Erythroblast (primary cell): ENCODE data around the gene MED15.
"Not testable (repeated sequence)": the region's sequence is repeated elsewhere in the genome, so short reads cannot be mapped to it uniquely, and the experiment has no call there.

Experiments used
- DNase-seq, 2 experiments: peaks; one replicate each; lab custom pipeline; 2025; lab: John Stamatoyannopoulos, UW
- GATA1 ChIP-seq: IDR thresholded peaks from 2 replicates; pipeline ENCODE4 v1.6.1; 2011; ENCODE audit warnings: low read depth, mild to moderate bottlenecking, control low read depth, low read length, moderate library complexity
- POLR2A ChIP-seq: IDR thresholded peaks from 2 replicates; pipeline ENCODE4 v1.6.1; 2011; ENCODE audit warnings: mild to moderate bottlenecking, low read length

Gene MED15

GRCh38 chr22:20591295-20591645, 83.9 kb downstream of the MED15 start:
- no peak for DNase-seq
- no peak for TF ChIP-seq GATA1

GRCh38 chr22:20591660-20592310, 84.4 kb downstream of the MED15 start:
- no peak for TF ChIP-seq GATA1
- TF ChIP-seq POLR2A: no peak
- no peak for DNase-seq

- DNase-seq: not testable (repeated sequence)
Measured at GRCh38 chr22:20594038-20594437, 86.6 kb downstream of the MED15 start.

GRCh38 chr22:20594486-20594885, 87.1 kb downstream of the MED15 start:
- DNase-seq: not testable (repeated sequence)

- DNase-seq: no peak
- no peak for TF ChIP-seq POLR2A
- TF ChIP-seq GATA1: no peak
Measured at GRCh38 chr22:20595461-20595860, 88.1 kb downstream of the MED15 start.

- TF ChIP-seq GATA1 (no peak), POLR2A (no peak)
- DNase-seq: no peak
Measured at GRCh38 chr22:20599117-20599516, 91.7 kb downstream of the MED15 start.

GRCh38 chr22:20600137-20600673, 92.8 kb downstream of the MED15 start:
- no peak for DNase-seq
- TF ChIP-seq POLR2A (no peak), GATA1 (no peak)

GRCh38 chr22:20601308-20601707, 93.9 kb downstream of the MED15 start:
- TF ChIP-seq GATA1: no peak
- TF ChIP-seq POLR2A: no peak
- no peak for DNase-seq

- TF ChIP-seq GATA1 (no peak), POLR2A (no peak)
- DNase-seq: no peak
Measured at GRCh38 chr22:20602609-20603164, 95.3 kb downstream of the MED15 start.

GRCh38 chr22:20604092-20604747, 96.8 kb downstream of the MED15 start:
- DNase-seq: no peak
- TF ChIP-seq POLR2A: no peak
- TF ChIP-seq GATA1: no peak

GRCh38 chr22:20604776-20605221, 97.4 kb downstream of the MED15 start:
- TF ChIP-seq POLR2A: no peak
- TF ChIP-seq GATA1: no peak
- DNase-seq: no peak

GRCh38 chr22:20605328-20605727, 97.9 kb downstream of the MED15 start:
- no peak for TF ChIP-seq POLR2A
- DNase-seq: no peak

GRCh38 chr22:20606041-20606783, 98.8 kb downstream of the MED15 start:
- peak; percentile 57 to 71 for DNase-seq
- no peak for TF ChIP-seq POLR2A
- TF ChIP-seq GATA1: no peak

- DNase-seq: no peak
Measured at GRCh38 chr22:20606784-20607128, 99.3 kb downstream of the MED15 start.

More at GRCh38 chr22:20606784-20607128, 99.3 kb downstream of the MED15 start:
- TF ChIP-seq POLR2A (no peak), GATA1 (no peak)
